MCF 10A (cell line): ENCODE results near the gene TGOLN2. TPM values are rescaled to one million over a fixed set of nuclear protein-coding genes. Genes with fewer than 3 reads are reported as not detected.
"Not testable (repeated sequence)": the region's sequence is repeated elsewhere in the genome, so short reads cannot be mapped to it uniquely, and the experiment has no call there.

ENCODE experiments used
- BruUV-seq: library from RNA; stranded (reverse); fragments of 400-500 nt; replicated peaks from 2 replicates; lab custom pipeline; 2021; lab: Mats Ljungman, UMichigan
- CTCF ChIA-PET: fragments of 300-600 bp; sonication (Branson Sonifier 250); formaldehyde crosslinking; extraction: SDS; loops from one replicate; lab custom pipeline; 2021; ENCODE audit warnings: antibody characterized with exemption, inconsistent platforms; lab: Yijun Ruan, JAX
- POLR2A ChIA-PET: fragments of 300-600, 350-650 bp; sonication (Branson Sonifier 250); formaldehyde crosslinking; extraction: SDS; loops from one replicate; lab custom pipeline; 2020; ENCODE audit warnings: antibody characterized with exemption, inconsistent platforms; lab: Yijun Ruan, JAX
- DNase-seq: peaks from one replicate; pipeline ENCODE4 v3.0.0-alpha.2; 2018; ENCODE audit not compliant: unreplicated experiment
- H3K27ac Mint-ChIP-seq: one replicate; pipeline ENCODE4 v1.8.0; 2022; ENCODE audit warnings: mild to moderate bottlenecking, low read depth, mixed read lengths; ENCODE audit not compliant: unreplicated experiment
- H3K27me3 Mint-ChIP-seq: one replicate; pipeline ENCODE4 v1.8.0; 2022; ENCODE audit warnings: mixed read lengths; ENCODE audit not compliant: insufficient read depth, unreplicated experiment
- H3K36me3 Mint-ChIP-seq: one replicate; pipeline ENCODE4 v1.8.0; 2022; ENCODE audit warnings: mild to moderate bottlenecking, moderate library complexity, mixed read lengths; ENCODE audit not compliant: insufficient read depth, unreplicated experiment
- H3K4me1 Mint-ChIP-seq: one replicate; pipeline ENCODE4 v1.8.0; 2022; ENCODE audit warnings: mixed read lengths; ENCODE audit not compliant: insufficient read depth, unreplicated experiment
- H3K4me3 Mint-ChIP-seq: one replicate; pipeline ENCODE4 v1.8.0; 2022; ENCODE audit warnings: mild to moderate bottlenecking, moderate library complexity, mixed read lengths; ENCODE audit not compliant: unreplicated experiment
- H3K9me3 Mint-ChIP-seq: one replicate; pipeline ENCODE4 v1.8.0; 2022; ENCODE audit warnings: mixed read lengths; ENCODE audit not compliant: unreplicated experiment
- intact Hi-C: fragments of 100-400 bp; cut with micrococcal nuclease; formaldehyde crosslinking; loops from 2 replicates; pipeline ENCODE4 v1.14.1; 2022
- total RNA-seq: library from RNA; stranded (reverse); gene quantifications from 2 replicates; pipeline ENCODE4 v1.2.3, GENCODE V29; 2022
- TF ChIP-seq, protein P1 (sequence below): fragments of 200-600 bp; IDR thresholded peaks from one replicate; pipeline ENCODE4 v1.8.0; 2022; ENCODE audit warnings: antibody characterized with exemption, mild to moderate bottlenecking; ENCODE audit not compliant: unreplicated experiment

The TGOLN2 gene
- total RNA-seq, 1 experiment from 2014 or later, result 62.9 TPM

DNA sequence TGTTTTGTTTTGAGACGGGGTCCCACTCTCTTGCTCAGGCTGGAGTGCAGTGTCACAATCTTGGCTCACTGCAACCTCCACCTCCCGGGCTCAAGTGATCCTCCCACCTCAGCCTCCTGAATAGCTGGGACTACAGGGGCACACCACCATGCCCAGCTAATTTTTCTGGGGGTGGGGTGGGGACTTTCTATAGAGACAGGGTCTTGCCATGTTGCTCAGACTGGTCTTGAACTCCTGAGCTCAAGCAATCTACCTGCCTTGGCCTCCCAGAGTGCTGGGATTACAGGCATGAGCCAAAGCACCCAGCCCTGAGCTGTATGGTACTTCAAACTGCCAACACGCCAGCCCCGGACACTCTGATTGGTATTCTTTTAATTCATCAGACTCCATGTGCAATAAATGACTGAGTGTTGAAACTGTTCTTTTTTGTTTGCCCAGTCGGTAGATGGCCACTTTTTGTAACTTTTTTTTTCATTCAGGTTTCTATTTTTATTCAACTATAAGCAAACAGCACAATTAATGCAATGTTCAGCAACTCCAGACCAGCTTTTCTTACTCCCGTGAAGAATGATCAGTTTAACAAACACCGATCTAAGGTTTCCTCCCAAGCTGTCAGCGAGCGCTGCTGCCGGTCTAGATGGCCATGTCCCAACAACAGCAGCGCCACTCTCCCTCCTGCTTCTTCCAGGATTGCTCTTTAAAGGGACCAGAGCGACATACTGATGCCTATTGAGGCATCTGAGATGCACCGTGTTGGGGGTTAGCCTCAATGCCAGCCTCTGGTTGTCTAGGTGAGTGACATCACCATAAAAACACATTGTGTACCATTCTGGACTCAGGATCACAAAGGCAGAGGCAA is 12.5 kb upstream of the TGOLN2 start:
- BruUV-seq, result no TSS peak
- H3K27ac Mint-ChIP-seq, result no peak overlapping the region
- H3K4me3 Mint-ChIP-seq, result no peak overlapping the region
- ChIA-PET CTCF (interaction anchor here (1.2 to 1.4 kb wide), 2 partner anchors 9 to 14 kb away, joined by 4 to 6 read pairs; no protein-coding TSS in a partner anchor), POLR2A (interaction anchor here (0.6 to 5.4 kb wide), 6 partner anchors 12 to 216 kb away, joined by 3 to 27 read pairs (median 3); partner anchors contain the start of genes ELMOD3 and RETSAT)
- H3K4me1 Mint-ChIP-seq, result peaks cover 5% of the 10 kb centered on the region
- intact Hi-C loops, result no loop called here
- peaks cover 30% of the 10 kb centered on the region for H3K36me3 Mint-ChIP-seq
- no peak for DNase-seq
- no peaks in the 10 kb centered on the region for H3K9me3 Mint-ChIP-seq
- TF ChIP-seq, protein P1, sequence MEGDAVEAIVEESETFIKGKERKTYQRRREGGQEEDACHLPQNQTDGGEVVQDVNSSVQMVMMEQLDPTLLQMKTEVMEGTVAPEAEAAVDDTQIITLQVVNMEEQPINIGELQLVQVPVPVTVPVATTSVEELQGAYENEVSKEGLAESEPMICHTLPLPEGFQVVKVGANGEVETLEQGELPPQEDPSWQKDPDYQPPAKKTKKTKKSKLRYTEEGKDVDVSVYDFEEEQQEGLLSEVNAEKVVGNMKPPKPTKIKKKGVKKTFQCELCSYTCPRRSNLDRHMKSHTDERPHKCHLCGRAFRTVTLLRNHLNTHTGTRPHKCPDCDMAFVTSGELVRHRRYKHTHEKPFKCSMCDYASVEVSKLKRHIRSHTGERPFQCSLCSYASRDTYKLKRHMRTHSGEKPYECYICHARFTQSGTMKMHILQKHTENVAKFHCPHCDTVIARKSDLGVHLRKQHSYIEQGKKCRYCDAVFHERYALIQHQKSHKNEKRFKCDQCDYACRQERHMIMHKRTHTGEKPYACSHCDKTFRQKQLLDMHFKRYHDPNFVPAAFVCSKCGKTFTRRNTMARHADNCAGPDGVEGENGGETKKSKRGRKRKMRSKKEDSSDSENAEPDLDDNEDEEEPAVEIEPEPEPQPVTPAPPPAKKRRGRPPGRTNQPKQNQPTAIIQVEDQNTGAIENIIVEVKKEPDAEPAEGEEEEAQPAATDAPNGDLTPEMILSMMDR, result no peak
- peaks cover 19% of the 10 kb centered on the region for H3K27me3 Mint-ChIP-seq

DNA sequence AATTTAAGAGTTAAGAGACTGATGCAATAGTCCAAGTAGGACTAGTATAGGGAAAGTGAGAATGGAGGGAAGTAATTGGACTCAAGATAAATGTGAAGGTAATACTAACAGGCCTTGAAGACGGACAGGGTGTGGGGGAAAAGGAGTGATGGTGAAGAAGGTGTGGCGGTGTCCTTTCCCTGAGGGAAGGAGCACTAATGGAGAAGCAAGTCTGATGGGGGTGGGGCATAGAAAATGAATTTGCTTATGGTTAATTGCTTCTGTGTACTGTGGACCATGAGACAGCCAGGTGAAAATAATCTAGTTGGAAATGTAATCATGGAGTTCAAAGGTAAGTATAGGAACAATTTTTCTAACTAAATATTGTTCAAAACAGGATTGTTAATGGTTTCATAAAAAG is 7.1 kb upstream of the TGOLN2 start:
- Mint-ChIP-seq H3K27me3 (peaks cover 19% of the 10 kb centered on the region), H3K36me3 (no peaks in the 10 kb centered on the region), H3K9me3 (no peaks in the 10 kb centered on the region), H3K27ac (no peak overlapping the region), H3K4me3 (no peak overlapping the region), H3K4me1 (no peaks in the 10 kb centered on the region)
- TF ChIP-seq, protein P1, result no peak
- BruUV-seq, result no TSS peak
- intact Hi-C loops, result no loop called here
- POLR2A ChIA-PET, result interaction anchor here (0.6 kb wide), 1 partner anchor 196 kb away, joined by 4 read pairs; no protein-coding TSS in a partner anchor
- CTCF ChIA-PET, result no interaction called here
- no peak for DNase-seq

DNA sequence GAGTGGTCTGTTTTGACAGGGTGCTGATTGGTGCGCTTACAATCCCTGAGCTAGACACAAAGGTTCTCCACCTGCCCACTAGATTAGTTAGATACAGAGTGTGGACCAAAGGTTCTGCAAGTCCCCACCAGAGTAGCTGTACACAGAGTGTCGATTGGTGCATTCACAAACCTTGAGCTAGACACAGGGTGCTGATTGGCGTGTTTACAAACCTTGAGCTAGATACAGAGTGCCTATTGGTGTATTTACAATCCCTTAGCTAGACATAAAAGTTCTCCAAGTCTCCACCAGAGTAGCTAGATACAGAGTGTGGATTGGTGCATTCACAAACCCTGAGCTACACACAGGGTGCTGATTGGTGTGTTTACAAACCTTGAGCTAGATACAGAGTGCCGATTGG is 6.1 kb upstream of the TGOLN2 start:
- CTCF ChIA-PET, result not testable (repeated sequence)

DNA sequence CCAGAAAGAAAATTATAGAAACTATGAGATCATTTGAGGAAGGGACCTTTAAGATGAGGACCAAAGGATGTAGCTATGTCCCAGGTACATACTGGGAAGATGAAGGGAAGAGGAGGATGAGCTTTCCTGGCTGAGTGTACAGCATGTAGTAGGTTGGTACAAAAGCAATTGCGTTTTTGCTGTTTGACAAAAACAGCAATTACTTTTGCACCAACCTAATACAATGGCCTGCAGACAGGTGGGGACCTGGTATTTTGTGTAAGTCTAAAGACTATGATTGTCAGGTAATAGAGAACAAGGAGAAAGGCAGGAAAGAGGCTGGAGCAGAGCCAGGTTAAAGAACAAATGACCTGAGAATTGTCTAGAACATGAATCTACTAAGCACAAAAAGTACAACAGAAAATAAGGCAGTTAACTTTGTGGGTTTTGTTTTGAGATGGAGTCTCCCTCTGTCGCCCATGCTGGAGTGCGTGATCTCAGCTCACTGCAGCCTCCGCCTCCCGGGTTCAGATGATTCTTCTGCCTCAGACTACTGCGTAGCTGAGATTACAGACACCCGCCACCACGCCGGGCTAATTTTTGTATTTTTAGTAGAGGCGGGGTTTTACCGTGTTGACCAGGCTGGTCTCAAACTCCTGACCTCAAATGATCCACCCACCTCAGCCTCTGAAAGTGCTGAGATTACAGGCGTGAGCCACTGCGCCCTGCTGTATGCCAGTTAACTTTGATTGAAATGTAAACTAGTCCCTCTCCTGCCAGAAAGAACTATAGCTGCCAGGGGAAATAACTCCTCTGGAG is 3.2 kb upstream of the TGOLN2 start:
- ChIA-PET CTCF (interaction anchor here (0.6 to 1.4 kb wide), 3 partner anchors 8 to 30 kb away, joined by 3 to 6 read pairs (median 3); no protein-coding TSS in a partner anchor), POLR2A (interaction anchor here (0.6 to 7.9 kb wide), 3 partner anchors 11 to 202 kb away, joined by 3 to 121 read pairs (median 4); partner anchors contain the start of genes ELMOD3 and RETSAT)
- no peaks in the 10 kb centered on the region for H3K27me3 Mint-ChIP-seq
- peaks cover 4% of the 10 kb centered on the region for H3K36me3 Mint-ChIP-seq
- H3K4me3 Mint-ChIP-seq, result no peak overlapping the region
- no TSS peak for BruUV-seq
- DNase-seq, result no peak
- H3K4me1 Mint-ChIP-seq, result peaks cover 2% of the 10 kb centered on the region
- H3K9me3 Mint-ChIP-seq, result no peaks in the 10 kb centered on the region
- H3K27ac Mint-ChIP-seq, result no peak overlapping the region
- intact Hi-C loops, result no loop called here
- TF ChIP-seq, protein P1, result no peak

More for the DNA sequence above, 6.1 kb upstream of the TGOLN2 start:
- POLR2A ChIA-PET, result interaction anchor here (1.9 kb wide), 1 partner anchor 20 kb away, joined by 6 read pairs; the partner anchor contains the start of genes ELMOD3 and RETSAT
- H3K9me3 Mint-ChIP-seq, H3K27ac Mint-ChIP-seq, DNase-seq, H3K36me3 Mint-ChIP-seq, H3K4me3 Mint-ChIP-seq, intact Hi-C loops, H3K4me1 Mint-ChIP-seq, BruUV-seq: not testable (repeated sequence)
- H3K27me3 Mint-ChIP-seq, result peaks cover 13% of the 10 kb centered on the region

DNA sequence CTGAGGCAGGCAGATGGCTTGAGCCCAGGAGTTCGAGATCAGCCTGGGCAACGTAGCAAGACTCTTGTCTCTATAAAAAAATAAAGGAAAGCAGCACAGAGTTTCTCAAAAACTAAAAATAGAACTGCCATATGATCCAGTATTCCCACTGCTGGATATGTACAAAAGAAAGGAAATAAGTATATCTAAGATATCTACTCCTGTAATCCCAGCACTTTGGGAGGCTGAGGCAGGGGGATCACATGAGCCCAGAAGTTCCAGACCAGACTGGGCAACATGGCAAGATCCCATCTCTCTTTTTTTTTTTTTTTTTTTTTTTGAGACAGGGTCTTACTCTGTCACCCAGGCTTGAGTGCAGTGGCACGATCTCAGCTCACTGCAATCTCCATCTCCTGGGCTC is 1.9 kb upstream of the TGOLN2 start:
- POLR2A ChIA-PET, result interaction anchor here (5.9 to 7.9 kb wide), 2 partner anchors 16 to 23 kb away, joined by 42 to 121 read pairs; partner anchors contain the start of genes ELMOD3 and RETSAT
- CTCF ChIA-PET, result interaction anchor here (0.7 kb wide), 1 partner anchor 100 kb away, joined by 4 read pairs; no protein-coding TSS in a partner anchor
- H3K27me3 Mint-ChIP-seq, H3K36me3 Mint-ChIP-seq, intact Hi-C loops, DNase-seq, H3K9me3 Mint-ChIP-seq, H3K27ac Mint-ChIP-seq, H3K4me3 Mint-ChIP-seq, BruUV-seq: not testable (repeated sequence)
- peaks cover 13% of the 10 kb centered on the region for H3K4me1 Mint-ChIP-seq
